Neutrophil (primary cell): ENCODE data around the gene KLHL24.

Experiments used
- H3K27ac ChIP-seq: fragments of 200-600 bp; sonication (generic); 2 replicates; pipeline ENCODE4 v1.5.1; 2016; ENCODE audit warnings: mild to moderate bottlenecking, moderate library complexity
- H3K27me3 ChIP-seq: fragments of 200-600 bp; sonication (generic); 2 replicates; pipeline ENCODE4 v1.6.0; 2016; ENCODE audit warnings: mild to moderate bottlenecking
- H3K36me3 ChIP-seq: fragments of 200-600 bp; sonication (generic); 2 replicates; pipeline ENCODE4 v1.5.1; 2017
- H3K4me1 ChIP-seq, 2 experiments: fragments of 200-600 bp in 1 of 2; sonication (generic) in 1 of 2; 1 replicate in 1 of 2; 2 replicates in 1 of 2; pipeline versions ENCODE4 v1.5.1 to v1.6.1; 2013 to 2016; ENCODE audit warnings: low read depth in 1 of 2, low read length in 1 of 2, mild to moderate bottlenecking in 1 of 2, moderate library complexity in 1 of 2; ENCODE audit not compliant: control insufficient read depth in 1 of 2, insufficient read depth in 1 of 2
- H3K4me3 ChIP-seq, 2 experiments: fragments of 200-600 bp in 1 of 2; sonication (generic) in 1 of 2; 1 replicate in 1 of 2; 2 replicates in 1 of 2; pipeline ENCODE4 v1.5.1; 2013 to 2016; ENCODE audit warnings: low read depth in 1 of 2, low read length in 1 of 2, mild to moderate bottlenecking in 1 of 2, moderate library complexity in 1 of 2
- H3K9me3 ChIP-seq: fragments of 200-600 bp; sonication (generic); 2 replicates; pipeline ENCODE4 v1.5.1; 2016
- CTCF ChIP-seq: fragments of 200-600 bp; sonication (generic); IDR thresholded peaks from 2 replicates; pipeline ENCODE4 v1.5.1; 2016; ENCODE audit warnings: antibody characterized with exemption

The KLHL24 gene

GRCh38 chr3:183695569-183696364, 60.3 kb downstream of the KLHL24 start:
- H3K9me3 ChIP-seq, result no peaks in the 10 kb centered on the region
- no peaks in the 10 kb centered on the region for H3K36me3 ChIP-seq
- H3K4me1 ChIP-seq, result peaks cover 17 to 23% of the 10 kb centered on the region in 2 experiments
- no peaks in the 10 kb centered on the region for H3K27me3 ChIP-seq
- no peak overlapping the region for H3K27ac ChIP-seq
- H3K4me3 ChIP-seq, result no peak overlapping the region
- TF ChIP-seq CTCF, result no peak

- H3K4me1 ChIP-seq, result peaks cover 17 to 23% of the 10 kb centered on the region in 2 experiments
- H3K9me3 ChIP-seq, result no peaks in the 10 kb centered on the region
- H3K27ac ChIP-seq, result no peak overlapping the region
- no peaks in the 10 kb centered on the region for H3K27me3 ChIP-seq
- no peaks in the 10 kb centered on the region for H3K36me3 ChIP-seq
- H3K4me3 ChIP-seq, result peak overlapping the region; percentile 80 to 88
- no peak for TF ChIP-seq CTCF
Measured at GRCh38 chr3:183697123-183697609, 61.7 kb downstream of the KLHL24 start.

GRCh38 chr3:183697610-183698317, 62.3 kb downstream of the KLHL24 start, which contains the start of gene YEATS2:
YEATS2 (plus strand) TSS chr3:183697797; CDS start chr3:183715163, 17,366 bp downstream.
- Histone ChIP-seq H3K9me3 (no peaks in the 10 kb centered on the region), H3K4me3 (peak within 1 kb of the TSS; percentile 80 to 88), H3K27me3 (no peaks in the 10 kb centered on the region), H3K27ac (peak within 1 kb of the TSS; percentile 79), H3K36me3 (no peaks in the 10 kb centered on the region), H3K4me1 (peaks cover 17 to 23% of the 10 kb centered on the region in 2 experiments)
- TF ChIP-seq CTCF, result no peak

- Histone ChIP-seq H3K27ac (peak overlapping the region; percentile 79), H3K27me3 (no peaks in the 10 kb centered on the region), H3K4me3 (peak overlapping the region; percentile 80 to 88), H3K4me1 (peaks cover 17 to 23% of the 10 kb centered on the region in 2 experiments), H3K9me3 (no peaks in the 10 kb centered on the region), H3K36me3 (no peaks in the 10 kb centered on the region)
- TF ChIP-seq CTCF, result no peak
Measured at GRCh38 chr3:183698318-183698751, 62.9 kb downstream of the KLHL24 start.

GRCh38 chr3:183698756-183699155, 63.3 kb downstream of the KLHL24 start:
- no peaks in the 10 kb centered on the region for H3K27me3 ChIP-seq
- peak overlapping the region; percentile 79 for H3K27ac ChIP-seq
- no peaks in the 10 kb centered on the region for H3K9me3 ChIP-seq
- no peaks in the 10 kb centered on the region for H3K36me3 ChIP-seq
- no peak for TF ChIP-seq CTCF
- H3K4me1 ChIP-seq, result peaks cover 17 to 23% of the 10 kb centered on the region in 2 experiments
- peak overlapping the region; percentile 80 to 88 for H3K4me3 ChIP-seq
